ENCODE data around the gene AMHR2.

The AMHR2 gene

GRCh38 chr12:53453953-53454640 lies 30.4 kb downstream of the AMHR2 start:
- DNase-seq (ENCODE audit: low read depth): no peak

DNA sequence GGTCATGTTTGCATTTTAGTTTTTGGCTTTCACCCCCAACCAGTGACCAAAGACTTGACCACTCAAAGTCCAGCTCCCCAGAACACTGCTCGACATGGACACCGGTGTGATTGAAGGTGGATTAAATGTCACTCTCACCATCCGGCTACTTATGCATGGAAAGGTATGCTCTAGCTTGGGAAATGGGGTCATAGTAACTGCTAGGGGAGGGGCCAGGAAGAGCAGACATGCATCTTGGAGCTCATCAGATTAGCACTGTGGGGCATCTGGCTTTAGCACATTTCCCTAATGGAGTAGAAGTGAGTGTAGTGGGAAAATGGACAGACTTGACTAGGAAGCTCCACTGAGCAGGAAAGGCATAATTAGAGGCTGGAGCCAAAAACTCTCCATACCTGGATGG lies 31.1 kb downstream of the AMHR2 start:
- DNase-seq (ENCODE audit: low read depth): no peak

GRCh38 chr12:53456654-53457366 lies 33.2 kb downstream of the AMHR2 start:
- no peak for DNase-seq (ENCODE audit: low read depth)

DNA sequence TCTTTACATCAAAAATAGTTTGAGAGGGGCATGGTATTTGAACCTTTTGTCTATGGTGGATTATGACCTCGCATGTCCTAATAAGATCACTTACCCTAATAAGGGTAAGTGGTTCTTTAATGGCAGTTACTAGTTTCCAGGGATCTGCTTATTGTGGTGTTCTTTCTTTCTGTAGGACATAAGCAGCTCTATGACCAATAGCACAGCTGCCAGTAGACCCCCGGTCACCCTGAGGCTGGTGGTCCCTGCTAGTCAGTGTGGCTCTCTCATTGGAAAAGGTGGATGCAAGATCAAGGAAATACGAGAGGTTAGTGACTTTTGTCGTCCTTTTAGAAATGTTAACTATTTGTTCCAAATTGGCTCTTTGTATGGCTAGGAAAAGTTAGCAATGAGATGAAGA lies 35.4 kb downstream of the AMHR2 start:
- DNase-seq (ENCODE audit: low read depth): no peak

DNA sequence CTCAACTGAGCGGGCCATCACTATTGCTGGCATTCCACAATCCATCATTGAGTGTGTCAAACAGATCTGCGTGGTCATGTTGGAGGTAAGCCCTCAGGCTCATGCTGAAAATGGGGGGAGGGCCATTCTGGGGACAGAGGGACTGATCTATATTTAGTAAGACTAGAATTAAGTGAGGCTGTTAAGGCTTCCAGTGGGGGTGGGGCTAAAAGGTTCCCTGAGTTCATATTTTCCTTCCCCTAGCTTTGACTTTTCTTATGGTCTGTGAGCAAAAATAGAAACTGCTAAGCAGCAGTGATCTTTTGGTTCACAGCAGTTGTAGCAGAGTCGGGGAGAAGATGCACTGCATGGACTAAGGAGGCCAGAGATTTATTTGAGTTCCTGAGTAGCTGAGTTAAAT lies 37.4 kb downstream of the AMHR2 start:
- no peak for DNase-seq (ENCODE audit: low read depth)

- DNase-seq (ENCODE audit: low read depth): no peak
Measured at GRCh38 chr12:53461591-53461990, 37.9 kb downstream of the AMHR2 start.

GRCh38 chr12:53462935-53463334 lies 39.3 kb downstream of the AMHR2 start:
- DNase-seq (ENCODE audit: low read depth): no peak

DNA sequence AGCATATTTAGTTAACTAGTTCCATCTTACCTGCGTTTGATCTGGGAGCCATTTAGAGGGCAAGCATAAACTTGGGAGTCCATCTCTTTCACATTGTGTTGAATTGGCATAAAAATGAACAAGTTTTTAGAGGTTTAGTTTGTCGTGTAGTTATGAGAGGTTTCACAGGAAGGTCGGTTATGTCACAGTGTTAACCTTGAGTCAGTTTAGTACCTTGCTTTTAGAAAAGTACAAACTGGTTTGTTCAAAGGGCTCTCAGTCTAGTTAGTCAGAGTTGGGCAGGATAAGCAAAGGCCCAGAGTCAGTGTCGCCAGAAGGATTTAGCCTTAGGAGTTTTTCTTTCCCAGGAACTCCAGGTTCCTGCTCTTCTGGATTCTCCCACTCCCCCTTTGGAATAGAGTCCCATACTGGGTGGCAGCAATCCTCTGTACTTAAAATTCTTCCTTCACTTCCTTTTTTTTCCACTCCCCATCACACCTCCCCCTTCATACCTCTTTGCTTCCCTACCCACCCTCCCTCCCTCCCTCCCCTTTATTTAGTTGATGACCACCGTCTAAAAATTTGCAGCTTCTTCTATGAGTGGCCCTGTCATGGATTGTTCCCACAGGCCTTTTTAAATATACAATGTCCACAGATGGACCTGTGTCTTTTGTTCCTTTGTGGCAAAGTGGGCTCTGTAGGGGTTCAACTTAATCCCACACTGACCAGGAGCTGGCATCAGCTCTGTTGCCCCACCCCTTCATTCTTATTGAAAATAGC lies 40.3 kb downstream of the AMHR2 start:
- no peak for DNase-seq (ENCODE audit: low read depth)

- DNase-seq (ENCODE audit: low read depth): no peak
Measured at GRCh38 chr12:53464685-53465418, 41.2 kb downstream of the AMHR2 start.

DNA sequence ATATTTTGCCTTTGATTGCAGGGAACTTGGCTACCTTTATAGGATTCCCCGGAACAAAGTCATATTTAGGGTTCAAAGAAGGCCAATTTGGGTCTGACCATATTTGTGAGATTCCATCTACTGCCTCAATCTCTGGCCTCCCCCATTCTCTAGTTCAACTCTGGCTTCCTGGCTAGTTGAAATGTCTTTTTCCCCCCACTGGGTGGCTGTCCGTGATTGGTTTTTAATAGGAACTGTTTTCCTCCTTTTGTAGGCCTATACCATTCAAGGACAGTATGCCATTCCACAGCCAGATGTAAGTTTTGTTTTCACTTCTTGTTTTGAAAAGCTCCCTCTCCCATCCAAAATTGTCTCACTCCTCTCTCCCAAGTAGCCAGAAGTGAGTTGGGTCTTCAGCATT lies 42.0 kb downstream of the AMHR2 start:
- DNase-seq (ENCODE audit: low read depth): no peak

DNA sequence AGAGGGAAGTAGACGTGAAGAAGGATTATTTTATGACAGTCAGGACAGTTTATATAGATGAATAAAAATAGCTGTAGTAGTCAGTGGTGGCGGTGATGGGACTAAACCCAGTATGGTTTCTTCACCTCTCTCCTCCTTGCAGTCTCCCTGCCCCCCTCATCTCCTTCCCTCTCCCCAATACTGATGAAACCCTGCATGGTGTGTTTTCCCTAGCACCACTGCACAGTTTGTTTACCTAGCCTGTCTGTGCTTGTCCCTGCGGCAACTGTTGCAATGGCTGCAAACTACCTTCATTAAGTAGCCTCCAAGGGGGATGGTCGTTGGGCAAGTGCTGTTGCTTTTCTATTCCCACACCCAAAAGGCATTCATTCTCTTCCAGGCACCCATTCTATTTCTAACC lies 43.0 kb downstream of the AMHR2 start:
- no peak for DNase-seq (ENCODE audit: low read depth)

GRCh38 chr12:53467082-53467481 lies 43.4 kb downstream of the AMHR2 start:
- no peak for DNase-seq (ENCODE audit: low read depth)

GRCh38 chr12:53467880-53468279 lies 44.2 kb downstream of the AMHR2 start:
- DNase-seq (ENCODE audit: low read depth): no peak

- DNase-seq (ENCODE audit: low read depth): no peak
Measured at GRCh38 chr12:53468282-53468681, 44.6 kb downstream of the AMHR2 start.

GRCh38 chr12:53472056-53472582 lies 48.5 kb downstream of the AMHR2 start:
- no peak for DNase-seq (ENCODE audit: low read depth)

- no peak for DNase-seq (ENCODE audit: low read depth)
Measured at GRCh38 chr12:53474077-53474476, 50.4 kb downstream of the AMHR2 start.

GRCh38 chr12:53474819-53475218 lies 51.2 kb downstream of the AMHR2 start:
- DNase-seq (ENCODE audit: low read depth): no peak

- DNase-seq (ENCODE audit: low read depth): no peak
Measured at GRCh38 chr12:53476769-53477209, 53.1 kb downstream of the AMHR2 start.

DNA sequence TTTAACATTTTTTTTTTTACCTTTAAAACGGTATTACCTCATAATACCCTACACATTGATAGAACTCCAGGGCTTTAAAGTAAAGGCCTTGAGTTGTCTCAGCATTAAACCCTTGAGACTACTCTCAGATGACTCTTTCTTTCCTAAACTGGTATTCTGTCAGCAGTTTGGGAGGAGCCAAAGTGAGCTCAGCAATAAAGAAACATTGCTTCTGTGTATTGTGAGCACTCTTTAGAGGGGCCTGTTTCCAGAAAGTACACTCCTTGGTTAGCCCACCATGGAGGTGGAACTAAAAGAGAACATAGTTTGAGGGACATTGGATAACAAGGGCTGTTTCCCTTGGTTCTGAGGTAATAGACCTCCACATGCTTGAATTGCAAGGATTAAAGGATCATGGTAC lies 55.2 kb downstream of the AMHR2 start:
- no peak for DNase-seq (ENCODE audit: low read depth)

DNA sequence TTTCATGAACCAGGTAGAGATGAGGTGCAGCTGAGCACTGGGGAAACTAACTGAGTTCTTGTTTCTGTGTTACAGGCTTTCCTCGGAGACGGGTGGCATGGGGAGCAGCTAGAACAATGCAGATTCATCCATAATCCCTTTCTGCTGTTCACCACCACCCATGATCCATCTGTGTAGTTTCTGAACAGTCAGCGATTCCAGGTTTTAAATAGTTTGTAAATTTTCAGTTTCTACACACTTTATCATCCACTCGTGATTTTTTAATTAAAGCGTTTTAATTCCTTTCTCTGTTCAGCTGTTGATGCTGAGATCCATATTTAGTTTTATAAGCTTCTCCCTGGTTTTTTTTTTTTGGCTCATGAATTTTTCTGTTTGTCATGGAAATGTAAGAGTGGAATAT lies 55.7 kb downstream of the AMHR2 start:
- no peak for DNase-seq (ENCODE audit: low read depth)

DNA sequence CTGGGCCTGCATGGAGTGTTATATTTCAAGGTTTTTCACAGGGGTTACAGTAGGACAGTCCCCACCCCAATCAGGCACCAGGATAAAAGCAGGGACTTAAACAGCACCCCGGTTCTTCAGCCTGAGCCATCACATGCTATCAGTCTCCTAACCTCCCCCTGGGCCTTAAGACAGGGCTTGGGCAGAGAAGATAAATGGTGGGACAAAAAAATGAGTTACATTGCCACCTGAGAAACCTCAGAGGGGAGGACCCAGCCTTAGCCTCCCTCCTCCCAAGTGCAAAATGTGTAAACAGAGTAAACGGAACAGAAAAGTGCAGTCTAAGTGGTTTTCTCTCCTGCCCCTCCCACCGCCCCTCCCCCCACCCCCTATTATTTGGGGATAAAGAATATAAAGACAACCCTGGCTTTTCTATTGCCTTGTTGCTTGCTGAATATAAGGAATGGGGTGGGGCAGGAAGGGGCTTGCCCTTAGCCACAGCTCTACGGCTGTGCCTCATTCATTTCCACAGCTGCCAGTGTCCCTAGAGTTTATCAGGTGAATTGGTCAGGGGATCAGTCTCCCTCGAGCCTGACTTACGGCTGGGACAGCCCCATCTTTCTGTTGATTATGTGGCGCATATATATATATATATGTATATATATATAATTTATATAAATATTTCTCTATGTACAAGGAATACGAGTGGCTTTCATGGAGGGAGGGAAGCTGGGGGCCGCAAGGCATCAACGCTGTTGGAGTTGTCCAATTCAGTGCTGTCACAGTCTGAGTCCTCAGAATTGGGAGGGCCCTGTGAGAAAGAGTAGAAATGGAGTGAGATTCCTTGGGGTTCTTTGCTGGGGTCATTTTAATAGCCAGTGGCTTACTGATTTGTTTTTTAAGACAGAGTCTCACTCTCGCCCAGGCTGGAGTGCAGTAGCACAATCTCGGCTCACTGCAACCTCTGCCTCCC lies 57.1 kb downstream of the AMHR2 start:
- no peak for DNase-seq (ENCODE audit: low read depth)
